Measurements from ENCODE around the gene PDE10A.
"Not testable (repeated sequence)": the region's sequence is repeated elsewhere in the genome, so short reads cannot be mapped to it uniquely, and the experiment has no call there.

DNA sequence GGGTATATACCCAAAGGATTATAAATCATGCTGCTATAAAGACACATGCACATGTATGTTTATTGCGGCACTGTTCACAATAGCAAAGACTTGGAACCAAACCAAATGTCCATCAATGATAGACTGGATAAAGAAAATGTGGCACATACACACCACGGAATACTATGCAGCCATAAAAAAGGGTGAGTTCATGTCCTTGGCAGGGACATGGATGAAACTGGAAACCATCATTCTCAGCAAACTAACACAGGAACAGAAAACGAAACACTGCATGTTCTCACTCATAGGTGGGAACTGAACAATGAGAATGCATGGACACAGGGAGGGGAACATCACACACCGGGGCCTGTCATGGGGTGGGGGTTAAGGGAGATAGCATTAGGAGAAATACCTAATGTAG is 70.1 kb downstream of the PDE10A start:
- not testable (repeated sequence) for TF ChIP-seq CTCF, EP300, POLR2A (IDR thresholded peaks at IDR 0.05)

Measured in sigmoid colon (tissue), 4 donors.